HPDE6-E6E7 (cell line): ENCODE results near the gene SAXO1.
"Not testable (repeated sequence)": the region's sequence is repeated elsewhere in the genome, so short reads cannot be mapped to it uniquely, and the experiment has no call there.

Experiments used
- DNase-seq: peaks from one replicate; pipeline ENCODE4 v3.0.0; 2011; ENCODE audit warnings: missing footprints; ENCODE audit errors: extremely low spot score

Gene SAXO1

DNA sequence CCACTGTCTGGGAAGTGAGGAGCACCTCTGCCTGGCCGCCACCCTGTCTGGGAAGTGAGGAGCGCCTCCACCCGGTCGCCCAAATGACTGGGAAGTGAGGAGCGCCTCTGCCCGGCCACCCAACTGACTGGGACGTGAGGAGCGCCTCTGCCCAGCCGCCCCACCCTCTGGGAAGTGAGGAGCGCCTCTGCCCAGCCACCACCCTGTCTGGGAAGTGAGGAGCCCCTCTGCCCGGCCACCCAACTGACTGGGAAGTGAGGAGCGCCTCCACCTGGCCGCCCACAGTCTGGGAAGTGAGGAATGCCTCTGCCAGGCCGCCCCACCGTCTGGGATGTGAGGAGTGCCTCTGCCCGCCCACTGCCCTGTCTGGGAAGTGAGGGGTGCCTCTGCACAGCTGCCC lies 32.9 kb downstream of the SAXO1 start:
- no peak for DNase-seq

DNA sequence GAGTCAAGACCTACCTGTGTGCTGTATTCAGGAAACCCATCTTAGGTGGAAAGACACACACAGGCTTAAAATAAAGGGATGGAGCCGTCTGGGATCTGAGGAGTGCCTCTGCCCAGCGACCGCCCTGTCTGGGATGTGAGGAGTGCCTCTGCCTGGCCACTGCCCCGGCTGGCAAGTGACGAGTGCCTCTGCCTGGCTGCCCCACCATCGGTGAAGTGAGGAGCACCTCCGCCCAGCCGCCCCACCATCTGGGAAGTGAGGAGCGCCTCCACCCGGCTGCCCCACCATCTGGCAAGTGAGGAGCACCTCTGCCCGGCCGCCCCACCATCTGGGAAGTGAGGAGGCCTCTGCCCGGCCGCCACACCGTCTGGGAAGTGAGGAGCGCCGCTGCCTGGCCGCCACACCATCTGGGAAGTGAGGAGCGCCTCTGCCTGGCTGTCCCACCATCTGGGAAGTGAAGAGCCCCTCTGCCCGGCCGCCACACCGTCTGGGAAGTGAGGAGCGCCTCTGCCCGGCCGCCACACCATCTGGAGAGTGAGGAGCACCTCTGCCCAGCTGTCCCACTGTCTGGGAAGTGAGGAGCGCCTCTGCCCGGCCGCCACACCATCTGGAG lies 33.7 kb downstream of the SAXO1 start:
- DNase-seq, result no peak

DNA sequence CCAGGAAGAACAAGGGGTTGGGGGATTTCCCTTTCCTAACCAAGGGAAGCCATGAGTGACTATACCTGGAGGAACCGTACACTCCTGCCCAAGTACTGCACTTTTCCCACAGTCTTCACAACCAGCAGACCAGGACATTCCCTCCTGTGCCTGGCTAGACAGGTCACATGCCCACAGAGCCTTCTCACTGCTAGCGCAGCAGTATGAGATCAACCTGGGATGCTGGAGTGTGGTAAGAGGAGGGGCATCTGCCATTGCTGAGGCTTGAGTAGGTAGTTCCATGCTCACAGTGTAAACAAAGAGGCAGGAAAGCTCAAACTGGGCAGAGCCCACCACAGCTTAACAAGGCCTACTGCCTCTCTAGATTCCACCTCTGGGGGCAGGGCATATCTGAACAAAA lies 35.9 kb downstream of the SAXO1 start:
- no peak for DNase-seq

DNA sequence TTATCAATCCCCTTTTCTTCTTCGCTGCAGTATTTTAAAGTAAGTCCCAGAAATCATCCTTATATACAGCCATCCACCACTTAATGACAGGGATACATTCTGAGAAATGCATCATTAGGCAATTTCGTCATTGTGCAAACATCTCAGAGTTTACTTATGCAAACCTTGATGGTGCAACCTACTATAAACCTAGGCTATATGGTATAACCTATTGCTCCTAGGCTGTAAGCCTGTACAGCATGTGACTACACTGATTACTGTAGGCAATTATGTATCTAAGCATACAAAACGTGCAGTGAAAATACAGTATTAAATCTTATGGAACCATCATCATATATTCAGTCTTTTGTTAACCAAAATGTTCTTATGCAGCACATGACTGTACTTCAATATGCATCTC lies 36.8 kb downstream of the SAXO1 start:
- no peak for DNase-seq

DNA sequence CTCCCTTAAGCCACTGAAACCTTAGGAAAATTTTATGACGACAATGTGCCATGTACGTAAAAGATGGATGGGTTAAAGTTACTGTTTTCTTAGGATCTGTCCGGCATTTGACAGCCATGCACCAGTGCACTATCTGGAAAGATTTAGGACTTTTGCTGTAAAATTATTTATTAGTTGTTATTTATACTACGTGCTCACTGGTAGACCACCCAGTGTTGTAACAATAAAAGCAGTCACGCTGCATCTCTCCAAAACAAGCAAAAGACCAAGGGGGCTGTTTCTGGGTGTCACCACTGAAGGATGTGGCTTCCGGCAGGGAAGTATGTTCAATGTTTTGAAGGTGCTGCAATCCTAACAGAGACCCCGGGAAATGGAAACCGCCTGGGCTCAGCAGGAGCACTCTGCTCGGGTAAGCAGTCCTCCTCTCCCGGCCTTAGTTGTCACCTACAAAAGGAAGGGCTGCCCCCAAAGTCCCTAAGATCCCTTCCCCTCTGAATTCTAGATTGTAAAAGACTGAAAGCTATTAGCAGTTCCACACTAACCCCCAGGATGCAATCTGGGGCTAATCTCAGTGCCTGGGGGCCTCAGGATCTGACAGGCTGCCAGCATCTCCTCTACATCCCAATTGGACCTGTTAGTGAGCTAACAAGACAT lies 38.6 kb downstream of the SAXO1 start:
- no peak for DNase-seq

DNA sequence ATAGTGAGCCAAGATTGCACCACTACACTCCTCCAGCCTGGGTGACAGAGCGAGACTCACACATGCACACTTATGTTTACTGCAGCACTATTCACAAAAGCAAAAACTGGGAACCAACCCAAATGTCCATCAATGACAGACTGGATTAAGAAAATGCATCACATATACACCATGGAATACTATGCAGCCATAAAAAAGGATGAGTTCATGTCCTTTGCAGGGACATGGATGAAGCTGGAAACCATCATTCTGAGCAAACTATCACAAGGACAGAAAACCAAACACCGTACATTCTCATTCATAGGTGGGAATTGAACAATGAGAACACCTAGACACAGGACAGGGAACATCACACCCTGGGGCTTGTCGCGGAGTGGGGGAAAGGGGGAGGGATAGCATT lies 41.8 kb downstream of the SAXO1 start:
- not testable (repeated sequence) for DNase-seq

DNA sequence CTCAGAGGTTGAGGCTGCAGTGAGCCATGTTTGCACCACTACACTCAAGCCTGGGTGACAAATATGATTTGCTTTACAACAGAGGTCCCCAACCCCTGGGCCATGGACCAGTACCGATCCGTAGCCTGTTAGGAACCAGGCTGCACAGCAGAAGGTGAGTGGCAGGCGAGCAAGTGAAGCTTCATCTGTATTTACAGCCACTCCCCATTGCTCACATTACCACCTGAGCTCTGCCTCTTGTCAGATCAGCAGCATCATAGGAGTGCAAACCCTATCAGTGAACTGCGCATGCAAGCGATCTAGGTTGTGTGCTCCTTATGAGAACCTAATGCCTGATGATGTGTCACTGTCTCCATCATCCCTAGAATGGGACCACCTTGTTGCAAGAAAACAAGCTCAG lies 42.5 kb downstream of the SAXO1 start:
- no peak for DNase-seq

DNA sequence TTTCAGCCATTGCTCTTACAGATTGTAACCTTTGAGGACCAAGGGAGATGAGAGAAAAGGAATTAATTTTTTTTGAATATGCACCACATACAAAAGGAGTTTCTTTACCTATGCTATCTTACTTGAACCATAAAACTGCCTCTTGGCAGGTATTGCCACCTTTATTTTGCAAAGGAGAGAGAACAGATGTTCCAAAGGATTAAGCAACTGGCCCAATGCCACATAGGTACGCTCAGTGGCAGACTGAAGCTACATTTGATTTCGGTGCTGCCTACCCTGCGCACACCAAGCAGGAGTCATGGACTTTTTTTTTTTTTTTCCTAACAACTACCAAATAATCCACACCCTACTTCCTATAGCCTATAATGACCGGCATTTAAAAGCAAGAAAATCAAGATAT lies 43.1 kb downstream of the SAXO1 start:
- DNase-seq, result no peak

DNA sequence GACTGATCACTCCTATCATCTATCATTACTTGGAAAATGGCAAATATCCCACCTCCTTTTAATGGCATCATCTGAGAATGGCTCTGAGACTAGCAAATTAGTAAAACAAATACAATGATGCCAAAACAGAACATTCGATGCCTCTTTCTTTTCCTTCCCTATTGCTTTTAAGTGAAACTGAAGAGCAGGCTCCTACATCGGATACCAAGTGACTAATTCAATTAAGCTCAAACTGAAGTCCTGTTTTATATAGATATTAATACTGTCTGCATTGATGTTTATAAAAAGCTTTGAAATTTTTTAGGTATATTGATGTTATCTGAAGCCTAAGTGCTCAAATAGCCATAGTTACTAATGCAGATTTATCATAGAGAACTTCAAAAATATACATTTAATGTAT lies 43.9 kb downstream of the SAXO1 start:
- no peak for DNase-seq

DNA sequence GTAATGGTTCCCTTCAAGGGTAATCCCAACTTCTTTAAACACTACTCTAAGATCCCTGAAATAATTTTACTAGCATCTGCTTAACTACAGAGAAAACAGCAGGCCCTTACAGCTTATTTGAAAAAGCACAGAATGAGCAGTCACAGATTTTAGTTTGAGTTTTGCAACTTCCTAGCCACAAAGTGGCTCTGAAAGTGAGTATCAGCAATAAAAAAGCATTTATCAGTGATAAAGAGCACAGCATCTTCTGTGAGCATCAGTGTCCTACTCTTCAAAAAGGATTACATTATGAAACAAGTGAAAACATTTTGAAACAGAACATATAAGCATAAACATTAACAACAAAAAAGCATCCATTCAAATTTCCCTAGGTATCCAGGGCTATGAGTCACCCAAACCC lies 45.0 kb downstream of the SAXO1 start:
- DNase-seq, result no peak

DNA sequence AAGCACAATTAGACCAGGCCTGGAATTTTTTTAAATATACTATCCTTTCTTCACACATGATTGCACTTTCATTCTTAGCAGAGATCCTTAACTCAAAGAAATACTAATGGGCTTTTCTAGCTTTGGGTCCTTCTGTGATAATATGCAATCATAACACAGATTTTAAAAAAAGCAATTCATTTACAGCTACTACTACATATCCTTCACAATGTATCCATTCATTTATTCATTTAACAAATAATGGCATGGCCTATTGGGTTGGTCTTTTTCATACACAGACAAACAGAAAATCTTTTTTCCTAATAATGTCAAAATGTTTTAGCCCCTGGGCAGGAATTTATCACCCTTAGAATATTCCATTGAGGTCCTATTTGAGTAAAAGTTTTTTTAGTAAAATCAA lies 47.0 kb downstream of the SAXO1 start:
- DNase-seq, result no peak

DNA sequence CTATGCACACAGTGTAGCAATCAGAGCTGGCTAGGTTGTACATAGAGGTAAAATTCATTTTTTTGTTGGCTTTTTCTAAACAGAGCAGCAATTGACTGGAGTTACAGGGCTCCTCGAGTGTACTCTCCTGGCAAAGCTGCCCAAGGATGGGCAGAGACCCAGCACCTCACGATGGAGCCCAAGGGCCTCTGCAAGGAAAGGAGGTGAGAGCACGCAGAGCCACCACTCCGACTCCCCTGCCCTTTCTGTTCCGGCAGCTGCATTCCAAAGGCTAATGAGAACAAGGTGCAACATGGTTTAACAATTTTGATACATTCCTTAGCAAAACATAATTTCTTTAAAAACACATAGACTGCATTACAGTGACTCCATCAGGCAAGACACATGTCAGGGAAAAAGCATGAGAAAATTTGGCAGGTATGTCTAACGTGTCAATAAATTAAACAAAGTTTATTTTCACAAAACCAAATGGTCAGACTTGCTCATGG lies 47.5 kb downstream of the SAXO1 start:
- no peak for DNase-seq

DNA sequence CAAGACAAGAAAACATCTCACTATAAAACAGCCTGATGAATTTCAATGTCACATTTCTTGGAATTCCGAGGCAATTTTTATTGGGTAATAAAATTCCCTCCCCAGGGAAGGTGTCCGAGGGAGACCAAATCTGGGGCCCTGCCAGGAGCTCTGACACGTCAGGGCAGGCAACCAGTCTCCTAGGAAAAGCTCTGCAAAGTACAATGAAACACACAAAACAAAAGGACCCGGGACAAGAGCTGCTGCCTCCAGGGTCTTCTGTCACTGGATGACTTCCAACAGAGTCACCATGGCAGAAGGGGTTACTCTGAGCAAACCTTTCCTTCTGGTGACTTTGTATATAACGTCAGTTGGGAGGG lies 50.8 kb downstream of the SAXO1 start:
- no peak for DNase-seq

DNA sequence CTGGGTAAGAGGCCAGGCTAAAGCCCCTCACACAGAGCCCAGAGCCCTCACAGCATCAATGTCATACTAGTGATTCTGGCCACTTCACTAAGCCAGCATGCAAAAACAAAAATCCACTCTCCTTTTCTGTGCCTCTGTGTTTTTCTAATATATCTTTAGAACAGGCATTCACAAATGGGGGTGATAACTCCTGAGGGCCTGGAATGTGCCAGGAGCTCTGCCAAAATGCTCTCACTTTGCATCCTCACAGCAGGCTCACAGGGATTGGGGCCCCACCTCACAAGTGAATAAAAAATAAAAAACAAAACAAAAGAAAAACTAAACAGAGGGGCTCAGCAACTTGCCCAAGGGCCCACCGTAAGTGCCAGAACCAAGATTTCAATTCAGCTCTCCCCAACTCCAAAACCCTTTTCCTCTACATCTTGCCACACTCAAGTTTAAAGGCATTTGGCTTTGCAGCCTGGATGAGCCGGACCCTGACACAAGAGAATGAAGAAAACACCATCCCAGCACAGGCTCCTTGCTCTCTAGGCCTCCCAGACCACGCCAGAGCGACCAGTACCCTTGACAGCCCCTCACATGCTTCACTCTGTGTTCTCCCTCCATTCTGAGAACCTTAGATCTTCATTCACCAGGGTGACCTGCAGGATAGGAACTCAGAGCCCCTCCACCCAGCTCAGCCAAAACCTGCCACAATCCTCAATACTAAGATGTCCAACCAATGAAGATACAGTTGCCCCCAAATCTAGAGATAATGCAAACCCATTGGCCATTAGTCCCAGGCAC lies 51.3 kb downstream of the SAXO1 start:
- DNase-seq, result no peak

DNA sequence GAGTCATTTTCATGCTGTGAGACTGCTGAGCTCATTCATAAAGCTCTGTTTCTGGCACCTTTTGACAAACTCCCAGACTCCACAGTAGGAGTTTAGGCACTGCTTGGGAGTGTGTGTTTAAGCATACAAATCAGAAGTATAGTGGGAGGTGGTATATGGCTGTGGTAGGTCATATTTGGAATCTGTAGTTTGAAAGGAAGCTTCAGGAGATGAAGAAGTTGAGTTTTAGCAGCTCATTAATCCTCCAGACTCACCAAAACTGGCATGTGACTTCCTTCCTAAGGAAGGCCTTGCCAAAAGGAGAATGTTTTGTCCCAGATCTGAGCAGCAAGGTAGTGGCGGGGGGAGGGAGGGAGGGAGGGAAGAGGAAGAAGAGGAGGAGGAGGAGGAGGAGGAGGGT lies 52.8 kb downstream of the SAXO1 start:
- DNase-seq, result no peak

DNA sequence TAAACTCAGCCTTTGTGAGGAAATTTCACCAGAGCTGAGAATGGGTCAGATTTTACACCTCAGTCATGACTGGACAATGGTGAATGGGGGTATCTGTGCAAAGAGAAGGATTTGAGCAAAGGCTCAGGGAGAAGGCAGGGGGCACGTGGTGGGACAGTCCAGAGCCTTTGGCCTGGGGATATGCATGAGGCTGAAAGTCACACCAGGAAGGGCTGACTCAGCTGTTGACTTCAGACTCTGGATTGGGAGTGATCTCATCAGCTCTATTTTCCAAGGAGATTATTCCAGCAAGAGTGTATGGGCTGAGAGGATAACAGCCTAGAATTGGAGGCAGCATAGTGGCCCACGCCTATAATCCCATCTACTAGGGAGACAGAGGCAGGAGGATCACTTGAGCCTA lies 53.6 kb downstream of the SAXO1 start:
- no peak for DNase-seq

DNA sequence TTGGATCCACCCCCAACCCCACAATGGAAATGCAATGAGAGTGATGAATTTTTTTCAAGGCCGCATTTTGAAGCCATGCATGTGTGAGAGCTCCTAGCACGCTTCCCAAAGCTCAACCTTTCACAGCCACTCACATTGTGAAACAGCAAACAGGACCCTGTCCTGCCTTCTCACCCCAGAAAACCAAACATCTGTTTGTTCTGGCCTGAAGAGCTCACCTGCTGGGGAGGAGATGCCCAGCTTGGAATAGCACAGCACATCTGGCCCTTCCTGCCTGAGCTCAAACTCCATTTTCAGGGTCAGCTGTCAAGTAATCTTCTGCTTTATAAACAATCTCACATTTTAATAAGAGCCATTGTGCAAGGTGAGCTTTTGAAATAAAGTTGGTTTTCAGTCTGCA lies 54.8 kb downstream of the SAXO1 start:
- no peak for DNase-seq

DNA sequence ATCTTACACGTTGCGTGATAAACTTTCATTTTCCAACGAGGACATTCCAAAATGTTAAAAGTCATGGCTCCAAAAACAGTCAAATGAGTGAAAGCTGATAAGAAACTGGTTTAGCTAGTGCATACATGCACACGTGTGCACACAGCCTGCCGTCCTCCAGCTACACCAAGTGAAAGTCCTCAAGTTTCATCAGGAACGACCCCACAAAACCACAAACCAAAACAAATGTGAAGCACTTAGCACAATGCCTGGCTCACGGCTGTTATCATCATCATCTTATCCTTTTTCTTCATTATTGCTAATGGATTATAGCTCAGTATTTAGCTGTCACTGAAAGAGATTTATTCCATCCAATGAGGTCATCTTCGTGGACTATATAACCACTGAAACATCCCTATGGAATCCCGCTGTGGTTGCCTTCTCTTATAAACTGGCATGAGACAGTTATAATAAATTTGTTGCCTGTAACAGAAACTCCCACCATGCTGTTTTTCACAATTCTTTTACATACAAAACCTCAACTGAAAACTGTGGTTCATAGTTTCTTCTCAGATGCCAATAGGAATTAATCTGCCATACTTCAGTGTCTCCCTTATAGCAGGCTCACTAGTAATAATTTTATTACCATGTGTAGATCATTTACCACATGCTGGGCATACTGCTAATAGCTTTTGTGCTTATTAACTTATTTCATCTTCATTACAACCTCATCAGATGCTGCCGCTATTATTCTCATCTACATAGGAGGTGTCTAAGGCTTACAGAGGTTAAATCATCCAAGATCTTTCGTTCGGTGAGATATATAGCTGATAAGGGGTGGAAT lies 56.1 kb downstream of the SAXO1 start:
- DNase-seq, result no peak

DNA sequence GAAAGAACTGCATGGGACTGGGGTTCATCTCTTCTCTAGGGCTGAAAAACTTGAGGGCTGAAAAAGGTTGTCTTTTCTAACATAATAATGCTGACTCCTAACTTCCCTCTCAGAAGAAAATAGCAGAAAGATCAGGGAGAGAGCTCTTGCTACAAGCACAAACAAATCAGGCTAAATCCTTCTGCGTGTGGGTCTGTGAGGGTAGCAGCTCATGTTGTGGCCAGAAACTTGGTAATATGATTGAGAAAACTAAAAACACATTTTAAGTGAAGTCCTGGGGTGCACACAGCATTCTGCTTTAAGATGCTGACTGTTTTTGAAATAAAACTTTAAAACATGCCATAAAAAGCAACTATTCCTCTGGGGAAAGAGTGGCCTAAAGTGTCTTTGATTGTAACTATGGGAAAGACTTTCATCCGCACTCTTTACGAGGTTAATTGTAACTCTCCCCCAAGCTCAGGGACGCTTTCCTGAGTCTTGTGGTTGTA lies 56.7 kb downstream of the SAXO1 start:
- DNase-seq, result no peak

DNA sequence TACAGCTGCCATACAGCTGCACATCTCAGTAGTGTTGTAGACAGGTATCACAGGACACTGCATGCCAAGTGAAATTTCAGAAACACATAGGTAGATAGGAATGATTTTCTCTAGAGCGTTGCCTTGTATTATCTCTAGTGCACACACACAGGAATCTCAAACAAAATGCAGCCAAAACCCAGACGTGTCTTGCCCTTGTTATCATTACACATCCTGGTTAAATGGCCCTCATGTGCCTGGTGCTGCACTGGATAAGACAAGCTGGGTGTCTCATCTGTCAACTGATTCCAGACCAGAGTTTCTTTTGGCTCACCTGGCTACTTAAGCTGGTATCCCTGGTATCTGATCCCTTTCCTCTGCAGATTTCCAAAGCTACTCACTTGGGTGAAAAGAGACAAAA lies 59.7 kb downstream of the SAXO1 start:
- no peak for DNase-seq

DNA sequence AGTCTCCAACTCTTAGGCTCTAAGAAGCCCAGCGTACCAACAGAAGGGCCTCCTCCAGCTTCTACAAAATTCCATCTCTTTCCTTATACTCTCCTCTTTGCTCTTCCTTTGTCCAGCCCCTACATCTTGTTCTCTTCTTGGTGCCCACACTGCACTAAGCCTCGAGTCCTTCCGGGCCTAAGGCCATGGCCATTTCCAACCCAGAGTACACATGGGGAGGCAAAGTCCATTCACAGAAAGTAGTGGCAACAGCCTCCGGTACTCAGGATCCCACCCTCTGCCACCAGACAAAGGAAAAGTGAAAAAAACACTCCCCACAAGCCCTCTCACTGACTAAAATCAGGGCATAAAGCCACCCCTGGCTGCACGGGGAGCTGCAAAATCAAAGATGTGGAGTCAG lies 60.3 kb downstream of the SAXO1 start:
- no peak for DNase-seq

DNA sequence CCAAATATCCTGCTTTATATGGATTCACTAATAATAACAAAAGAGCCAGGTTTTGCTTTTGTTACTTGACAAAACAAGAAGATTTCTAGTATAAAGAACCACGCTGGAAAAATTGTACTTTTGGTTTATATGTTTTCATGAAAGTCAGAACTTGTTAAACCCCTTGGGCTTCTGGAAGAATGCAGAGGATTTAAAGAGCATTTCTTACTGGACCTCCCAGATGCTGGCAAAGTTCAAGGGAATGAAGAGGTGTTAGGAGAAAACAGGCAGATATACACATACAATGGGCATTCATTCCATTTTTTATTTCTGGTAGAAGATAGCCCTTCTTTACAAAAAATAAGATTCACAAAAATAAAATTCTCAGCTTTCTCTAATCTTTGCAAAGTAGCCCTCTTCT lies 61.1 kb downstream of the SAXO1 start:
- no peak for DNase-seq
